Measurements from ENCODE around the gene KLHL24.
"Not testable (repeated sequence)": the region's sequence is repeated elsewhere in the genome, so short reads cannot be mapped to it uniquely, and the experiment has no call there.

The KLHL24 gene

DNA sequence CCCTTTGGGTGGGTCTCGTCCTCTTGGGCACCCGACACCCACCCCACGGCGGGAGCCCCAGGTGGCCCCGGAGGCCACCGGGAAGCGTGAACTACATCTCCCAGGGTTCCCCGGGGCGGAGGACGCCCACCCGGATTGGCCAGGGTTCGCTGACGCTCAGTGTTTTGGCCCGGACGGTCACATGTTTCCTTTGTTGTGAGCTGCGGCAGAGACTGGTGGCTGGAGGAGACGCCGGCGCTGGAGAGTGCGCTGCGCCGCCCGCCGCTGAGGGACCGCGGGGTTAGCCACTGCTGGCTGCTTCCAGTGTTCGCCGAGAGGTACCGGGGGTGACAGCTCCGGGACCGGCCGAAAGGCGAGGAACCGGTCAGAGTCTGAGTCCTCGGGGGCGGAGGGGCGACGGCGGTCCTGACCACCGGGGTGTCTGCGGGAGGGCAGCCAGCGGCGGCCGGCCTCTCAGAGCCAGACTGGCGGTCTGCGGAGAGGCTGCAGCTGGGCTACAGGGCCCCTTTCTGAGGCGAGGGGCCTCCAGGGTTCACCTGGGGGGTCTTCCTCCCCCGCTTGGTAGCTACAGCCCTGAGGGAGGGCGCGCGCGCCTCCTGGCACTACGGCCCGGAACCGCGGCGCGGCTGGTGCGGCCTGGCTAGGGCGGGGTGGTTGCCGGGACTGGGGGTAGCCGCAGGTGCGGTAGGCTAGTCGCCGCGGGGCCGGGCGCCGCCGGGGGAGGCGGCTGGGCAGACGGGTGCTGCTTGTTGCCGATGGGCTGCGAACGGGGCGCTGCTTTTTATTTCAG, at the start of gene KLHL24:
Gene KLHL24, plus strand, starts transcription at position 193 of the 790 bp plus-strand sequence. CDS start 14,734 bp downstream, outside the sequence.
- peak; percentile 89 for DNase-seq

DNA sequence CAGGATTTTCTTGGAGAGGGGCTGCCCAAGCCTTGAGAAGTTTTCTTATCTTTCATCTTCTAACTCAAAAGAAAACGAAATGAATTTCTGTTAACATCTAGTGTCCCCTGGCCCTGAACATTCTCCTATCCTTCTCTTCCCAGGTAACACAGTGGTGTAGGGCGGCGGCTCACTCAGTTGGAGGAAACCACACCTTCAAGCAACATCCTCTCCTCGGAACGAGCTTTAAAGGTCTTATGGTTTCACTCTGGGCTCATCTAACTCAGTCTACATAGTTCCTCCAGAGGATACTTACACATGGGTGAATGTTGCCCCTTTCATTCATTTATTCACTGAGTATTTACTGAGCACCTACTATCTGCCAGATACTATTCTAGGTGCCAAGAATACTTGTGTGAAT, 48.9 kb upstream of the KLHL24 start:
- no peak for DNase-seq

DNA sequence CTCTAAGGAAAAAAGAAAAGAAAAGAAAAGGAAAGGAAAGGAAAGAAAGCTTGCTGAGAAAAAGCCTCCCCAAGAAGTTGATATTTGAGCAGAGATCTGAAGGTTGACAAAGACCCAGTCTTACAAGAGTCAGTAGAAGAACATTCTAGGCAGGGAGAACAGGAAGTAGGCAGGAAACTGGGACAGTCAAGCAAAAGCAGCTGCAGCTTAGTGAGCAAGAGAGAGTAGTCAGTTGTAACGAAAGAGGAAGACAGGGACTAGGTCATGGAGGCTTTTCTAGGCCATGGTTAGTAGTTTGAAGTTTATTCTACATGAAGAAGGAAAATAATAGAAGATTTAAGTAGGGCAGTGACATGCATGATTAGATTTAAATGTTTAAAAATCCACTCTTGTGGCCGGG, 48.1 kb upstream of the KLHL24 start:
- no peak for DNase-seq

DNA sequence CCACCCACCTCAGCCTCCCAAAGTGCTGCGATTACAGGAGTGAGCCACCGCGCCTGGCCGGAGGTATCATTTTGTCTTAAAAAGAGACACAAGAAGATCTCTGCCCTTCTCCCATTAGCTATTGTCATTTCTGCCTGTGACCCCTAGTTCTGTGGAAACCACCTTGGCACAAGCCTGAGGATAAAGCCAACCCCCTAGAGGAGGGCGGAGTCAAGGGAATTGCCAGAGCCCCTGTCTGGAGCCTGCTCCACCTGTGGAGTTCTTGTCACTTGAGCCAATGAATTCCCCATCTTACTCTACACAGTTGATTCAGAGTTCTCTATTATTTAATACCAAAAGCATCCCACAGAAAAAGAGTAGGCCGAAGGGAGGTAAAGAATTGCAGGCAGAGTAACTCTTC, 45.0 kb upstream of the KLHL24 start:
- no peak for DNase-seq

DNA sequence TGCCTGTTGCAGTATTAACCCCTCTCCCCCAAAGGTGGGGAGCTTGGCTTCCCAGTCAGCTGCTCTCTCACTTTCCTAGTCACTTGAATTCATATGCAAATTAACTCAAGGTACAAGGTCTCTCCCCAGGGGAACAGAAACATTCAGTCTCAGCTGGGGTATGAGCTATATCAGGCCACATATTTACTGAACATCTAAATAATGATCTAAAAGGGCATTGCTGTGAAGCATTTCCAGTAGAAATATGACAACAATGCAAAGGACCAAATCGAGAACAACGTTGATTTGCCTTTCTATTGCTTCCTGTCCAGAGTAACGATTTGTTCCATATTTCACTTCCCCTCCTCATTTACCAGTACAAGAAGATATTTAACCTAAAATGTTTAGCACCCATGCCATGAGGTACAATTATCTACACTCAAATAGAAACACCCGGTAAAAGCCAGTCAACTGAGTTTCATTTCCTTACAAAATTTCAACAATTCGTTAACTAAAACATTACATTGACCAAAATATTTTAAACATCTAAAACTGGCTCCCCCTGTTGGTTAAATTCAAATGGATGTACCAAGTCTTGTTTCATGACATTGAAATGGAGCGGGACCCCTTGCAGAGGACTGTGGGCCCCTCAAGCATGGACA, 43.4 kb upstream of the KLHL24 start:
- DNase-seq = no peak

DNA sequence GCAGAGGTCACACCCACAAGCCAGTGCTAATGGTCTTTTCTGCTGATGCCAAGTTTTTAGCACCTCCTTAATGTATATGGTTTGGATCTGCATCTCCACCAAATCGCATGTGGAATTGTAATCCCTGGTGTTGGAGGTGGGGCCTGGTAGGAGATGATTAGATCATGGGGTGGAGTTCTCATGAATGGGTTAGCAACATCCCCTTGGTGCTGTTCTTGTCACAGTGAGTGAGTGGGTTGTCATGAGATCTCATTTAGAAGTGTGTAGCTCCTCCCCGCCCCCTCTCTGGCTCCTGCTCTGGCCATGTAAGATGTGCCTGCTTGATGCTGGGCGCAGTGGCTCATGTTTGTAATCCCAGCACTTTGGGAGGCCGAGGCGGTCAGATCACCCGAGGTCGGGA, 42.6 kb upstream of the KLHL24 start:
- no peak for DNase-seq

DNA sequence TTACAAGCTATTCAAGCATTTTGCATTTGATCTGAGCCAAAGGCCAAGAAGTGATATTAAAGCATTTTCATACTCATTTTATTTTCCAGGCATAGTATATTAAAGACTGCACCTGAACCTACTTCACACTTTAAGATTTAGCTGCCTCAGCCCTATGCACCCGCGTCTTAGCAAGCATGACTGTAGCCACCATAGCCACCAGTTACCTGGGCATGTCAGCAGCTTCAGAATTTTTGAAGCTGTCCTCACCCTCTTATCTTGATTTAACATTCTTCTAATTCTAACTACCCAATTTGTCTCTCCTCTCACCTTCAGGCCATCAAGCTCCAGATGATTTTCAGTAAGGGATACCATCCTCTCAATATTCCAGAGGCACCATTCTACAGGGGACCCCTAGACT, 40.8 kb upstream of the KLHL24 start:
- DNase-seq = no peak

DNA sequence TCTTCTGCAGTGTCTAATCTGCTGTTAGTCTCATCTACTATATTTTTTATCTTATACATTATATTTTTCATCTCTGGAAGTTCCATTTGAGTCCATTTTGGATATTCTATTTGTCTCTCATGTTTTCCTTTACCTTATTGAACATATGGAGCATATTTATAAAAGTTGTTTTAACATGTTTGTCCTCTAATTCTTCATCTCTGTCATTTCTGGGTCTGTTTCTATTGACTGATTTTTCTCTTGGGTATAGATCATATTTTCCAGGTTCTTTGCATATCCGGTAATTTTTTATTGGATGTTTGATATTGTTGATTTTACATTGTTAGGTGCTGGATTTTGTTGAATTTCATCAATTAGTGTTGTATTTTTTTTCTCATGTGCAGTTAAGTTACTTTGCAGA, 37.5 kb upstream of the KLHL24 start:
- no peak for DNase-seq

- not testable (repeated sequence) for DNase-seq
Measured at GRCh38 chr3:183611326-183611725, 24.1 kb upstream of the KLHL24 start.

DNA sequence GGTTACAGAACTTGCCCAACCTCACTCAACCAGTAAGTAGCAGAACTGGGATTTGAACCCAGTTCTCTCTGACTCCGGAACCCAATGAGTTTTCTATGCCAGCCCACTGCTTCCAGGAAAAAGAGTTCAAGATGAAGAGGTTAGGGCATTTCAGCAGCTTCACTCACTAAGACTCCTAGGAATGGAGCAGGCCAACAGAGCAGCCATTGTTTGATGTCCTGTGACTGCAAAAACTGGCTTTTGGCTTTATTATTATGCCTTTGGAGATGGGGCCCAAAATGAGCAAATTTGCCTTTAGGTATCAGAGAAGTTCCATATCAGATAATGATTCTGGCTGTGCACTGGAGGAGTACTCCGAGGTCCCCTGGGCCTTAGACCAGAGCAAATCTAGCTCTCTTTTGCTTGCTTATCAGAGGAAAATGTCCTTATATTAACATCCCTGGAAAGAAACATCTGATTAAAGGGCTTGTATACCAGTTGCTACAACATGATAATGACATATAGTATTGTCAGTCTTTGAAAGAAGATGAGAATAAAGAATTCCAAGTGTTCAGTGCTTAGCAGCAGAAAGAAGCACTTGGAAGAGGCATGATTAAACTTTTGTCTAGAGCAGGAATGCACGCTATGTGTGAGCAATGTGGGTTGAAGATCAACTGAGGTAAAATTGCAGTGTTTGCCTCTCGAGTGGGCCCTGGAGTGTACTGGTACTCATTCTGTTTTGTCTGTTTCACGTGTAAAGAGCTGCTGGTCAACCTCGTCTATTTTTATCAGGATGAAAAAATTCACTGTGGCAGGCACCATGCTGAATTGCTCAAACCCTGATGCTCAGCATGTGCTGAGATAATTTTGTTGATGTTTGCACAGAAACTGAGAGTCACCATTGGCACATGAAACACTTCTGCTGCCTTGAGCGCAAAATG, 21.8 kb upstream of the KLHL24 start:
- no peak for DNase-seq

GRCh38 chr3:183618542-183618941, 16.9 kb upstream of the KLHL24 start:
- DNase-seq = no peak

- no peak for DNase-seq
Measured at GRCh38 chr3:183619010-183619409, 16.4 kb upstream of the KLHL24 start.

GRCh38 chr3:183619624-183620251, 15.7 kb upstream of the KLHL24 start:
- no peak for DNase-seq

DNA sequence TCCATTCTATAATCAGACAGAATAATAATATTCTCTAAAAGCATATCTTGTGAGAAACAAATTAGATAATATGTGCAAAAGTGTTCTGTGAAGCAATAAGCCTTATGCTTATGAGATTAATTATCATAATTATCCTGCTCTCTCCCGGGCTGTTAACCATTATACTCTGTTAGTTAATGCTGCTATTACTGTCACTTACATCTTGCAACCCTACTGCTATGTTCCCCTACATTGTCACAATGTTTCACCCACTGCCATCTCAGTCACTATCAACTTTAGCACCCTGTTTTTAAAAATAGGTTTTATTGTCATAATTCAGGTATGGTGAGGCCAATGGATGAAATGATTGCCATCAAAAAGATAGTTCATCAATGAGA, 15.2 kb upstream of the KLHL24 start:
- no peak for DNase-seq

GRCh38 chr3:183622473-183622872, 12.9 kb upstream of the KLHL24 start:
- DNase-seq = not testable (repeated sequence)

- DNase-seq = no peak
Measured at GRCh38 chr3:183626877-183627594, 8.4 kb upstream of the KLHL24 start.

DNA sequence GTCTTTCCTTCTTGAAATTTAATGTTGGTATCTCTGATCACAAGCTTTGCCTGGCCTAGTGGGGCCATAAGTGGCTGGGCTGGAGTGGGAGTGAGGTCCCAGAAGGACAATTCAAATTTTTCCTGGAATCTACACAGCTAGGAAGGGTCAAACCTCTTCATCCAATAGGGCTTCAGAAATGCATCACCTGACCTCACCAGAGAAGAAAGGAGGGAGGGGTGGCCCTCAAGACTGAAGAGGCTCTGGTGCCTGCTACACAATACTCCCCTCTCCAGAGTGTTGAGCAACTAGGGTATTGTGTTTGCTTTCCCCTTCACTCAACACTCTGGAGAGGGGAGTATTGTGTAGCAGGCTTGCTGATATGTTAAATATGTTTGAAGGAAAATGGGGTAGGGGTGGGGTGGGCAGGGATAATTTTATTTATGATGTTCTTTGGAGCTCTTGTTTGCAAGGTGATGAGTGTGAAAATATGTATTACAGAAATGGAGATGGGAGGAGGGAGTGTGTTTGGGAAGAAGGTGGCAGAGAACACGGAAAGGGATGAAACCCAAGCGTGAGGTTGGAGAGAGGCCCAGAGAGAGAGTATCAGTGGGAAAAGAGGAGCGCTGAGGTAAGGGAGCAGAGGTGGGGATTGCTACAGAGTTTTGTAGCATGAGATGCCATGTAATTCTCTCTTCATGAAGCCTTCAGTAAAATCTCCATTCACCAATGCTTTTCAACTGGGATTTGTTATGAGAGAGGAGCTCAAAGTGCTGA, 5.7 kb upstream of the KLHL24 start:
- no peak for DNase-seq

- DNase-seq = no peak
Measured at GRCh38 chr3:183631715-183632114, 3.7 kb upstream of the KLHL24 start.

DNA sequence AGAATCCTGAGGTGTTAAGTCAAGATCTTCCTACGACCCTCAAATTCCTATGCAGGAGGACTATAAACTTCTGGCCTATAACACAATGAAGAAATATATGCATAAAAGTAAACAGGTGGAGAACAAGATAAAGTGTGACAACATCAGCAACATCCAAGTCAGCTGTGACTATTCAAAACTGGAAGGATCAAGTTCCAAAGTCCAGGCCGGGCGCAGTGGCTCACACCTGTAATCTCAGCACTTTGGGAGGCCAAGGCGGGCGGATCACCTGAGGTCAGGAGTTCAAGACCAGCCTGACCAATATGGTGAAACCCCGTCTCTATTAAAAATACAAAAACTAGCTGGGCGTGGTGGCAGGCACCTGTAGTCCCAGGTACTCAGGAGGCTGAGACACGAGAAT, 2.7 kb upstream of the KLHL24 start:
- DNase-seq = not testable (repeated sequence)

DNA sequence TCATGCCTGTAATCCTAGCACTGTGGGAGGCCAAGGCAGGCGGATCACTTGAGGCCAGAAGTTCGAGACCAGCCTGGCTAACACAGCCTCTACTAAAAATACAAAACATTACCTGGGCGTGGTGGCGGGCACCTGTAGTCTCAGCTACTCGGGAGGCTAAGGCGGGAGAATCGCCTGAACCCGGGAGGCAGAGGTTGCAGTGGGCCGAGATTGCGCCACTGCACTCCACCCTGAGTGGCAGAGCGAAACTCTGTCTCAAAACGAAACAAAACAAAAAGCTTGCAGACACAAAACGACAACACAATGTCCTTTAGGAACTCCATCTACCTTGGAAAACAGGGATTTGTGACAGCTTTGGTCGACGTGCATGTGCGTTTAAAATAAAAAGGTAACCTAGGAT, 716 bp upstream of the KLHL24 start:
- no peak for DNase-seq

DNA sequence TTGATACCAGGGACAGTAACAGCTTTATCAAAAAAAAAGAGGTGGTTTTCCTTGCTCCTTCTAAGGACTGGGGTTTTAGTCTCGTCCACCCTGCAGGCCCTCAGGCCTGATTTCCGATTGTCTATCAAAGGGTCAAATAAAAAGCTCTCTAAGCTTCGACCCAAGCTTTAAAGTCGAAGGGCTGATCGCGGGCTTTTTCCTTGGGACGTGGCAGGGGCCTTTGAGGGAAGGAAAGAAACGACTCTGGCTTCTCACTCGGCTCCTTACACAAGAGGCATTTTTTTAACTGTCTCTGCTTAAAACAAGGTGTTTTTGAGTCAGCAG, 354 bp upstream of the KLHL24 start:
- no peak for DNase-seq
